GM21367 (cell line): ENCODE results near the gene GANC.

Experiments
- ATAC-seq: cut with Tn5 transposase; IDR thresholded peaks from one replicate; pipeline ENCODE4 v1.9.1; 2021; ENCODE audit not compliant: unreplicated experiment

The GANC gene

DNA sequence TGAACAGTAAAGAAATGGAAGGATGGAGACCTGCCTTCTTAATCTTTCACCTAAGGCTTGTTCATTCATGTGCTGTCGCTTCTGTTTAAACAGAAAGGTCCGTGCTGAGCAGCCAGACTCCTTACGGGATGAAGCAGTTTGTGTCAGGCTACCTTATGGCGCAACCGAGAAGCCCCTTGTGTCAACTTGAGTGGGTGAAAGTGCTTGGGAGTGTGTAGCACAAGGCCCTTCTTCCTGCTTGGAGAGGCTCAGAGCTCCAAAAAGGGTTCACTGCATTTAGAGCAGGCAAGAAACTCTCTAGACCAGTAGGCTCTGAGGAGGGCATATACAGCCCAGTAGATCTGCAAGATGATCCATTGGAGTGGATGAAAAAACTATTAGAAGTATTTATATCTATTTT is 102.3 kb downstream of the GANC start:
- no peak for ATAC-seq

DNA sequence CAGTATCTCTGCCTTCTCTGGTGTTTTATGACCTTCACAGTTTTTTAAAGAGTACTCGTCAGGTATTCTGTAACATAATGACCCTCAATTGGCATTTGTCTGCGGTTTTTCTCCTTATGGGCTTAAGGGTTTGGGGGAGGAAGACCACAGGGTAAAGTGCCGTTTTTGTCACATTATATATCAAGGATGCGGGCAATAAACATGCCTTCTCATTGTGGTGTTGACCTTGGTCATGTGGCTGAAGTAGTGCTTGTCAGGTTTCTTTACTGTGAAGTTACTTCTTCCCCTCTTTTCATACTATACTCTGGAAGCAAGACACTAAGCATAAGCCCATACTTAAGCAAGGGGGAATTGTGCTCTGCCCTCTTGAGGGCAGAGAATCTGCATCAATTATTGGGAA is 102.9 kb downstream of the GANC start:
- ATAC-seq = no peak

GRCh38 chr15:42378011-42378410 is 105.0 kb downstream of the GANC start:
- ATAC-seq = no peak

DNA sequence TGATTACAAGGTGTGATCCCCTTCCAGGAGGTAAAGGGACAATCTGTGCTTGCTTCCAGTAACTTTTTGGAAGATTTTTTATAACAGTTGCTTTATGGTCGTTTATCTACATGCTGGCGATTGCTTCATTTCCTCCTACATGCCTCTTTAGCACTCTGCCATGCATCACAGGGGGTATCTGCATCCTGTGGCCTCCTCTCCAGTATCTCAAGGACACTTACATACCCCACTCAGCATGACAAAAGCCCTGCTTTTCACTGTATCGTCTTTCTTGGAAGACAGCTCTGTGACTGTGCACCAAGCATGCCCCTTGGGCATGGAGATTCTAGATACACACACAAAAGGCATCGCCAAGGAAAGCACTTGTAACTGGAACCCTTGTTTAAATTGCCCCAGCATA is 111.6 kb downstream of the GANC start:
- ATAC-seq = no peak

GRCh38 chr15:42385206-42385979 is 112.4 kb downstream of the GANC start:
- no peak for ATAC-seq

DNA sequence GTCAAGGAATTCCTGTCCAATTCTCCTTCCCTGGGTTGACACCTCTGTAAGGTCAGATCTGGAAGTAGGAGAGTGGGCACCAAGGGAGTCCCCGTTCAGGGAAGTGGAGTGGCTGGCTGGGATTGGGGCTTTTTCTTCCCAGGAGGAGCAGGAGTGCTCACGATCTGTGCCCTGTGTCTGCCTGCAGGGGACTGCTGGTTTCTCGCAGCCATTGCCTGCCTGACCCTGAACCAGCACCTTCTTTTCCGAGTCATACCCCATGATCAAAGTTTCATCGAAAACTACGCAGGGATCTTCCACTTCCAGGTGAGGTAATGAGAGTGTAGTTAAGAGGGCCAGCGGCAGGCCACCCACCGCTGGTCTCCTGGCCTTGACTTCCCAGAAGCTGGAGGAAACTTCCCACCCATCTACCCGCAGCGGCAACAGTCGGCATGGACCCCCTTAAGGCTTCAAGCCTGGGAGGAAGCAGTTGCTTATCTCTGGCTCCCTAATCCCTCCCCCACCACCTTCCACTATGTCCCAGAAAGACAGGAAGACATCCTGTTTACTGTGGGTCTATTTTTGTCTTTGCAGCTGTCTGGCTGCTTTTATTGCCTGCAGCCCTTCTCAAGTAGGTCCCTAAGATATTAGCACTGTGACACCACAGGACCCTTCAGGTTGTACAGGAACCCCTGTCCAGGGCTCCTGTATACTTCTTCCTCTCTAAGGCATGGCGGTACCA is 113.1 kb downstream of the GANC start:
- no peak for ATAC-seq

GRCh38 chr15:42387603-42388002 is 114.6 kb downstream of the GANC start:
- ATAC-seq = no peak

DNA sequence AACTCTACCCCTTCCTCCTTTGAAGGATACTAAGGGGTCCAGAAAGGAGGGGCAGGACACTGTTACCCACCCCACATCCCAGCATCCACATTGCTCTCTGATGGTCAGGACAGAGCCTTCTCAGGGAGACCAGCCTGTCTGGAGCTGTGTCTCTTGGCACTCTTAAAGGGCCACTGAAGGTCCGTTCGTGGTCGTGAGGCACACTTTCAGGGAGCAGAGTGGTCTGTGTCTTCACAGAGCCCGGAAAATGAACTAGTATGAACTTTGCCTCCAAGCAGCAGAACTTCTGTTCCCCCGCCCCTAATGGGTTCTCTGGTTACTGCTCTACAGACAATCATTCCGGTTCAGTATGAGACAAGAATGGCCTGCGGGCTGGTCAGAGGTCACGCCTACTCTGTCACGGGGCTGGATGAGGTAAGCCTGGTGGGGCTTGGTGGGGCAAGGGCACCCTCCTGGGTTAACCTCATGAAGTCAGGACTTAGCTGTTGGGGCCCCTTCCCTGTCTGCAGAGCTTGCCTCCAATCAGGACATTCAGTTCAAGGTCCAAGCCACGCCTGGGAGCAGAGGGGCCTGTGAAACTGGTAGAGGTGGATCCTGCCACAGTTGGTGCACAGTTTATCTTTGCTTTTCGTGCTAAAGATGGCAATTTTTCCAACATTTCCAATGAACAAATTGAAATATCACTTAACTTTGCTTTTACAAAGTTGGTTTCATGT is 119.5 kb downstream of the GANC start:
- ATAC-seq = no peak

DNA sequence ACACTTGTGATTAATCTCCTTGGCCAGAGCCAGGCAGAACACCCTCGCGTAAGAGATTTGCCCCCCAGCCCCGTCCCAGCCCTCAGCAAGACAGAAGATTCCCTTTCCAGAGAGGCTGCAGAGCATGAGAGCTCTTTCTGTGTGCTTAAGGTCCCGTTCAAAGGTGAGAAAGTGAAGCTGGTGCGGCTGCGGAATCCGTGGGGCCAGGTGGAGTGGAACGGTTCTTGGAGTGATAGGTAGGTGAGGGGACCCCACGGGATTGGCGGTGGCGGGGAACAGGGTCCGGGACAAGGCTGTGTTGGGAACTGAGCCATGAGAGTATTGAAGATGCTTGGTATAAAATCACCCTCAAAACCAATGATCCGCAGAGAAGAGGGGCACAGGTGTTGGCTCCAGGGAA is 121.1 kb downstream of the GANC start:
- no peak for ATAC-seq

GRCh38 chr15:42395838-42396237 is 122.8 kb downstream of the GANC start:
- ATAC-seq = no peak

GRCh38 chr15:42401544-42402454 is 128.8 kb downstream of the GANC start:
- no peak for ATAC-seq

GRCh38 chr15:42402455-42403205 is 129.6 kb downstream of the GANC start:
- no peak for ATAC-seq

DNA sequence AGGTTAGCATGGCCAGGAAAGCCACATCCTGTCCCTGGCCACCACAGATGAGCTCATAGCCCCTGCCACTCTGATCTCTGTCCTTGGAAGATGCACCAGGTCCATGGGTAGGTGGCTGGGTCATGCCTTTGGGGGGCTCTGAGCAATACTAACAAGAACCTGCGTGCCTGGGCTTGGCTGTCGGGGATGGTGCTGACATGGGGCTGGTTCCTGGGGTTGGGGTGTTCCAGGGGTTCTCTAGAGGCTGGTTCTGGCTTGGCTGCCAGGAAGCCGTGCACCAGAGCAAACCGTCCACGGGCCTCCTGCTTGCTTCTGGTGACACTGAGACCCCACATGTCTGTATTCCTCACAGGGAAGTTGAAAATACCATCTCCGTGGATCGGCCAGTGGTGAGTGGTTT is 130.4 kb downstream of the GANC start:
- no peak for ATAC-seq

DNA sequence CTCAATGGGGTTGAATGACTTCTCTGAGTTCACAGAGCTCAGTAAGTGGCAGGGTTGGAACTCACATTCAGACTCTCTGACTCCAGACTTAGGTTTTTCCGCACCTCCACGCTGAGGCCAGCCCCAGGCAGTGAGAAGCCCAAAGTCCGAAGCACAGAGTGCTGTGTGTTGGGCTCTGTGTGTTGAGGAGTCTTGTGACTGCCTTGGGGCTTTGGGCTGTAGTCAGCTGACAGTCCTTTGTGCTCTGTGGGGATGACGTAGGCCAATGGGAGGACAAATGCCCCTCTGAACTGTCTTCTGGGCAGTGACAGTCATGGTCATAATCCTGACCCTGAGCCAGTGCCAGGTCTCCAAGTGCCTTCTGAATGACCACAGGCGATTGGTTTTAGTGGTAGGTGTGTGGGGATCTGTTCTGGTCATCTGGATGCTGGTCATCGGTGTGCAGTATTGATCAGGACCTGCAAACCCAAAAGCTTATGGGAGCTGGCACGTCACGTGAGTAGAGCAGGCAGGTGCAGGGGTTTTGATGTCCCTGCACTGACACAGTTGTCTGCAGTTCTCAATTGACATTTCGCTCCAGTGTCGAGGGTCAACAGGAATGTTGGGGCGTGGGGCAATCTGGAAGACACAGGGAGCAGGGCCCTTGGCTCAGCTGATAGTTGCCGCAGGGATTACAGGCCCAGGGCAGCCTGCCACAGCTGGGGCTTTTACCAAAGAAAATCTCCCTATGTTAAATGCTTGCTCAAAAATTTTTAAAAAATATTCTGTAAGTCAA is 131.6 kb downstream of the GANC start:
- no peak for ATAC-seq

DNA sequence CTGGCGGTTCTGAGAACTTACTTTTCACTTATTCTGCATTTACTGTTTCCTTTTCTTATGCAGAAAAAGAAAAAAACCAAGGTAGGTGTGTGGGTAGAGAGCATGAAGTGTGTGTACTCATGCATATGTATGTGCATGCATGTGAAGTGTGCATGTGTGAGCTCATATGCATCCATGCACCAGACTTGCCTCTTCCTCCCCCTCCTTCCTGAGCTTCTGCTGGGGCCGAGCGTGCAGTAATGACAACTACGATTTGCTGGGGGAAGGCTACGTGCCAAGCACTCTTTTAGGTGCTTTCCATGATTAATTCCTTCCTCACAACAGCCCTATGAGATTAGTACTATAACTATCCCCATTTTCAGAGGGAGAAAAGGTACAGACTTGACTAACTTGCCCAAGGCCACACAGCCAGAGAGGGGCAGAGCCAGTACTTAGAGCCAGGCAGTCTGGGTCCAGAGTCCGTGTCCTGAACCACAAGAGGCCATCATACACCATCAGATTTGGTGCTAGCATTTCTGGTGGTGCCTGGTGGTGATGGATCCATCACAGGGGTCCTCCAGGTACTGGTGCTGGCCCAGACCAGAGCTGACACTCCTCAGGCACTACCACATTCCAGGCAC is 133.0 kb downstream of the GANC start:
- ATAC-seq = no peak
